Prostate gland (tissue), 2 donors: ENCODE results near the gene GPRC5A. TPM values are rescaled to one million over a fixed set of nuclear protein-coding genes. Genes with fewer than 3 reads are reported as not detected.

Experiments used
- DNase-seq: peaks from one replicate; pipeline ENCODE4 v3.0.0-alpha.2; 2019; ENCODE audit warnings: low spot score
- H3K27ac ChIP-seq, 2 donors: fragments of 200-600 bp; sonication (generic); 2 replicates each; pipeline ENCODE4 v1.5.1; 2017 to 2019
- H3K27me3 ChIP-seq: fragments of 200-600 bp; sonication (generic); replicated peaks from 2 replicates; pipeline ENCODE4 v1.5.1; 2019; ENCODE audit not compliant: insufficient read depth
- H3K36me3 ChIP-seq, 2 donors: fragments of 200-600 bp; sonication (generic); 1 replicate in 1 of 2; 2 replicates in 1 of 2; pipeline versions ENCODE4 v1.5.1 to v1.8.1; 2017 to 2019
- H3K4me1 ChIP-seq: fragments of 200-600 bp; sonication (generic); replicated peaks from 2 replicates; pipeline ENCODE4 v1.5.1; 2019
- H3K4me3 ChIP-seq, 2 donors: fragments of 200-600 bp; sonication (generic); 2 replicates each; pipeline ENCODE4 v1.5.1; 2017 to 2019
- H3K9me3 ChIP-seq: fragments of 200-600 bp; sonication (generic); 2 replicates; pipeline ENCODE4 v1.5.1; 2017
- CTCF ChIP-seq, 4 experiments: fragments of 200-600 bp in 2 of 4; fragments of 450-650 bp in 2 of 4; sonication (generic) in 2 of 4; IDR thresholded peaks; 1 replicate in 3 of 4; 2 replicates in 1 of 4; pipeline ENCODE4 v1.5.1; 2016 to 2019; ENCODE audit warnings: antibody characterized with exemption in 4 of 4, mild to moderate bottlenecking in 2 of 4, moderate library complexity in 2 of 4
- POLR2A ChIP-seq: fragments of 450-650 bp; IDR thresholded peaks from one replicate; pipeline ENCODE4 v1.6.1; 2016; ENCODE audit warnings: antibody characterized with exemption, mild to moderate bottlenecking
- POLR2AphosphoS5 ChIP-seq: sonication (generic); formaldehyde crosslinking; IDR thresholded peaks from one replicate; pipeline ENCODE4 v1.6.1; 2017; ENCODE audit warnings: antibody characterized with exemption
- WGBS: methylation state at CpG from one replicate; pipeline ENCODE4 v1.1.5; 2018; 5-methylcytosine and 5-hydroxymethylcytosine counted together
- intact Hi-C: fragments of 100-400 bp; cut with DNase I; formaldehyde crosslinking; loops from one replicate; pipeline ENCODE4 v1.14.2; 2022
- total RNA-seq, 2 donors: library from RNA; depleted of rRNA; stranded (reverse); fragments of >200 nt; gene quantifications; one replicate each; pipeline ENCODE4 v1.1.0, GENCODE V29; 2016

The GPRC5A gene
- total RNA-seq, 2 donors from 2014 or later, result 5.4 to 22.2 TPM

GRCh38 chr12:12903642-12904609 lies 12.6 kb downstream of the GPRC5A start:
- no peaks in the 10 kb centered on the region for H3K27me3 ChIP-seq
- no peaks in the 10 kb centered on the region for H3K36me3 ChIP-seq
- intact Hi-C loops, result no loop called here
- H3K4me1 ChIP-seq, result peaks cover 2% of the 10 kb centered on the region
- TF ChIP-seq CTCF (IDR thresholded peaks at IDR 0.05) (no peak), POLR2A (no peak), POLR2AphosphoS5 (no peak)
- no peaks in the 10 kb centered on the region for H3K9me3 ChIP-seq
- H3K4me3 ChIP-seq, result no peak overlapping the region
- DNase-seq, result no peak
- no peak overlapping the region for H3K27ac ChIP-seq
- 84% methylated on average over 14 of the region's 14 CpGs for whole genome bisulfite sequencing

GRCh38 chr12:12907552-12907951 lies 16.2 kb downstream of the GPRC5A start:
- TF ChIP-seq POLR2AphosphoS5, result no peak
- no peak for TF ChIP-seq POLR2A
- TF ChIP-seq CTCF (IDR thresholded peaks at IDR 0.05), result no peak
- Histone ChIP-seq H3K4me1 (no peaks in the 10 kb centered on the region), H3K27me3 (no peaks in the 10 kb centered on the region), H3K9me3 (no peaks in the 10 kb centered on the region), H3K4me3 (no peak overlapping the region), H3K27ac (no peak overlapping the region), H3K36me3 (no peaks in the 10 kb centered on the region)
- intact Hi-C loops, result no loop called here
- no peak for DNase-seq
- 92% methylated on average over 5 of the region's 5 CpGs for WGBS

- no peak overlapping the region for H3K4me3 ChIP-seq
- TF ChIP-seq CTCF (IDR thresholded peaks at IDR 0.05) (no peak), POLR2A (no peak), POLR2AphosphoS5 (no peak)
- 91% methylated on average over 14 of the region's 14 CpGs for WGBS
- DNase-seq, result no peak
- no peaks in the 10 kb centered on the region for H3K36me3 ChIP-seq
- H3K9me3 ChIP-seq, result no peaks in the 10 kb centered on the region
- H3K4me1 ChIP-seq, result no peaks in the 10 kb centered on the region
- no peaks in the 10 kb centered on the region for H3K27me3 ChIP-seq
- intact Hi-C loops, result no loop called here
- no peak overlapping the region for H3K27ac ChIP-seq
These were observed 16.9 kb downstream of the GPRC5A start for GRCh38 chr12:12908252-12908651.

GRCh38 chr12:12908711-12909110 lies 17.3 kb downstream of the GPRC5A start:
- DNase-seq, result no peak
- H3K36me3 ChIP-seq, result no peaks in the 10 kb centered on the region
- H3K9me3 ChIP-seq, result no peaks in the 10 kb centered on the region
- H3K27ac ChIP-seq, result no peak overlapping the region
- no peak for TF ChIP-seq POLR2AphosphoS5
- TF ChIP-seq CTCF (IDR thresholded peaks at IDR 0.05), result no peak
- TF ChIP-seq POLR2A, result no peak
- no peaks in the 10 kb centered on the region for H3K27me3 ChIP-seq
- no peaks in the 10 kb centered on the region for H3K4me1 ChIP-seq
- WGBS, result 97% methylated on average over 12 of the region's 12 CpGs
- intact Hi-C loops, result no loop called here
- no peak overlapping the region for H3K4me3 ChIP-seq
